CD4-positive, alpha-beta T cell treated with Interleukin-1 beta for 1 hour (primary cell): ENCODE measurements around the gene RALGPS1.

Experiments
- DNase-seq, 2 donors: peaks; one replicate each; pipeline ENCODE4 v3.0.0-alpha.2; 2020 to 2022

Gene RALGPS1

GRCh38 chr9:126907058-126907457 is 7.5 kb upstream of the RALGPS1 start:
- no peak for DNase-seq

DNA sequence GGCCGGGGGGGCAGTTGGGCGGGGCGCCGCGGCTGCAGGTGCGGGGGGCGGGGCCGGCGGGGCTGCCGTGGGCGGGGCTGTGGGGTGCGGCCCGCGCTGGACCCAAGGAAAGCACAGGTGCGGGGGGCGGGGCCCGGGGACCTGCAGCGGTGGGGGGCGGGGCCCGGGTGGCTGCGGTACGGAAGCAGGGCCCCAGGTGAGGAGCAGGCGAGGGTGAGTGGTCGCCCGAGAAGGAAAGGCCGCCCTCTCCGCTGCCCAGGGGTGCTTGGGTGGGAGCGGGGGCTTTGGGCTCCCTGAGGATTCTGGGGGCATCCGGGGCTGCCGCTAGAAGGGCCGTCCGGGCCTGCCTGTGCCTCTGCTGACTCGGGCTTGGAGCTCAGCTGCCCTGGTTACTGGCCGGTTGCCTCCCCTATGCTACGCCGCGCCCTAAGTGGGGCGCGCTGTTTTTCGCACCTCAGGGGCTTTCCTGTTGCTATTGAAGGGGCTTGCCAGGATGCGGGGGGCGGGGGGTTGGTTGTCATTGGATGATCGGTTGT is 767 bp downstream of the RALGPS1 start:
- peak; percentile 63 for DNase-seq

DNA sequence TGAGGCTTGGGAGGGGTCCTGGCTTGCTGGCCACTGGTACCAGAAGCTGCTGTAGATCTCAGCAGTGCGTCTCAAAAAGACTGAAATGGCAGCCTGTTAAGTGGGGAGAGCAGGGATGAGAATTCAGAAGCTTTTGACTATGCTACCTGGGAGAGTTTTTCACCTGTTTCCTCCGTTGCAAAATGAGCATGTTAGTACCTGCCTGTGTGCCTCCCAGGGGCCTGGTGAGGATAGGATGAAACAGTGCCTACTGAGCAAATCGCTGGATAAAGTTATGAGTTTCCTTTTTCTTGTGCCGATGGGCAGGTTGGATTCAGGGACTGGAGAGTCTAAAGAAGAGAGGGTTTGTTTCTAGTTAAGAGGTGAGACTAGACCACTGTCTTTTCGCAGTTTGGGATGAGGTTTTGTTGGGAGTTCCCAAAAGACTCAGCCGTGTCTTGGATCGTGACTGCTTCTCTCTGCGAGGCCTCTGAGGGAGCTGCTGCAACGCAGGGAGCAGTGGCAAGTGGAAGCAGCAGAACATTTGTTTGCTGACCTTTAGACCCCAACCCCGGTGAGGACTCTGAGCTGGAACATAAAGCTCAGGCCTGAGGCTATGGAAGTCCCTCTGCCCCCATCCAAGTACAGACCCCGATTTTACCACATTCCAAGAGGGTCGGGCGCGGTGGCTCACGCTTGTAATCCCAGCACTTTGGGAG is 1.4 kb downstream of the RALGPS1 start:
- DNase-seq = no peak

DNA sequence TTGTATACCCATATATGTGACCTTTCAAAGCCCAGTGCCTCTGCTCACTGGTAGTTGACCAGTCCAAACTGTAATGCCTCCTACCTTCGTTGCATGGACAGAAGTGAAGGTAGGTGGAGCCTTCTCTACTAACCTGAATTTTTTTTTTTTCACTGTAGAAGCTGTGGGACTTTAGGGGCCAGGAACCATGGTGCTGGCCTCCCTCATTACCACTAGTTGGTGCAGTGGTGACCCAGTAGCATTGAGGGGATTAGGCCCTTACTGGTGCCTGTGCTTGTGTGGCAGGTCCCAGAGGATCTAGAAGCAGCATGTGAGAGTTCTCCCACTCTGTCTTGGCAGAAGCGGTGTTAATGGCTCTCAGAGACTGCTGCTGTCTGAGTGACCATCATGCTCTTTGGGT is 2.3 kb downstream of the RALGPS1 start:
- no peak for DNase-seq

- DNase-seq = no peak
Measured at GRCh38 chr9:126919193-126919592, 4.6 kb downstream of the RALGPS1 start.

- DNase-seq = no peak
Measured at GRCh38 chr9:126925876-126926275, 11.3 kb downstream of the RALGPS1 start.

DNA sequence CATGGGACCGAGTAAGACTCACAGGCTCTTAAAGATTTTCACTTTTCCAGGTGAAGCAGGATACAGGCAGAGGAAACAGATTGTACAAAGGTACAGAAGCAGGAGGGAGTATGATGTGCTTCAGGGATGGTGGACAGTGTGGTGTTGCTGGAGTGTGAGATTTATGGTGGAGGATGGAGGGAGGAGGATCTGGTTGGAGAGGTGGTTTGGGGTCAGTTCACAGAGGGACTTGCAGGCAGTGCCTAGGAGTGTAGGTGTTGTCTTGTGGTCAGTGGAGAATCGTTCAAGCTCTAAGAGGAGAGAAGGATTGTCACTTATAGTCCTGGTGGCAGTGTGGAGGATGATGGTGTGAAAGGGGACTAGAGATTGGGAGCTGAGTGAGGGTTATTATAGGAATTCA is 11.8 kb downstream of the RALGPS1 start:
- DNase-seq = no peak

- DNase-seq = no peak
Measured at GRCh38 chr9:126927419-126927818, 12.8 kb downstream of the RALGPS1 start.

DNA sequence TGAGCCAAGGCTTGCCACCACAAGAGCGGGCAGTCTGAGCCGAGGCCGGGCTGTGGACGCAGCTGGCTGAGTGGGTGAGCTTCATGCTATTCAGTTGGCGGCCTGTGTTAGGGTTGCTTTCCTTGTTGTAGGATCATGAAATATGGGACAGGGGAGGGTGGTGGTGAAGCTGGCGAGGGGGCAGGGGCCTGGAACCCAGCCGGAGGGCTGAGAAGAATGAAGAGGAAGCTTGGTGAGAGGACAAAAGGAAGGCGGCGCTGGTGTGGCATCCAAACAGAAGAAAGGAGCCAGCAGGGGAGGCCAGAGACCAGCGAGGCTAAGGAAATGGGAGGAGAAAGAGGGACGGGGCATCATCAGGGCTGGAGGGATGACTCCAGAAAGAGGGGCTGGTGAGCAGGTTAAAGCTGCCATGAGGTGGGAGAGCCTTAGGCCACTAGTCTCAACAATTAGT is 18.3 kb downstream of the RALGPS1 start:
- no peak for DNase-seq

DNA sequence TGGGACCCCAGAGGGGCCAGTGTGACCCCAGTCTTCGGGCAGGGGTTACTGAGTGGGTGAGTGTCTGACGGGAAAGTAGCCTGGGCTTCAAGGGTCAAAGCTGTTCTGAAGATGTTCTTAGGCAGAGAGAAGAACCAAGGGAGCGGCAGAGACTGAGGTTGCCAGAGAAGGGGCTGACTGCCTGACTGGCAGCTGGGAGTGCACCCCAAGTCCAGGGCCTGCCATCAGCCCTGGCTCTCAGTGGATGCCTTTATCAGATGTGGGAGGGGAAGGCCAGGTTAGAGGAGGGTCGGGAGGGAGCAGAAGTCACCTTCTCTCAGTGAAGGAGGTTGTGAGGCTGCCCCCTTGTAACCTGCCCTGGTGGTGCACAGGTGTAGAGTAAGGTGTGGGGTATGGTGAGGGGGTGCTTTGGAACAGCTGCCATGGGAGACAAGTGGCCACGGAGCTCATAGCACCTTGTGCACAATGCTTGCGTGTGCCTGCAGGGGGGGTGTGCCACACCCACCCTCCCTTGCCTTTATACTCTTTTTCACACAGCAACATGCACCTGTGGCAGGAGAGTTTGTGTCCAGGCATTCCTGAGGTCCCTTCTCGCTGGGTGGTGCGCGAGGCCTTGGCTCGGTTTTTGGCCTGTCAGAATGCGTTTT is 18.9 kb downstream of the RALGPS1 start:
- no peak for DNase-seq

DNA sequence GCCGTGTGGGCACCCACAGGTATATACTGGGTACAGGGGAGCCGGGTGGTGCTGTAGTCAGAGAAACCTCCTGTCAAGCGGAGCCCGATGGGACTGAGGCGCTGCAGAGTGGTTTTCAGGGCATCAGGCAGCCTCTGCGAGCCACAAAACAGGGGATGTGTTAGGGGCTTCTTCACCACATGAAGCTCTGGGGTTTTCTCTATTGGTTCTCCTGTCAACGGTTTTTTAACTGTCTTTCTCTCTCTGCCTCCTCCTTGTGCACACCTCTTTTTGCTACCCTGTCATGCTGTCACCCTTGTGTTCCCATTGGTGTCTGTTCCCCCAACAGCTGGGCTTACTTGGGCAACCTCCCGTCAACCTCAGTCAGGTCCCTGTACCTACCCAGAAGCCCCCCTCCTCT is 19.9 kb downstream of the RALGPS1 start:
- DNase-seq = no peak

DNA sequence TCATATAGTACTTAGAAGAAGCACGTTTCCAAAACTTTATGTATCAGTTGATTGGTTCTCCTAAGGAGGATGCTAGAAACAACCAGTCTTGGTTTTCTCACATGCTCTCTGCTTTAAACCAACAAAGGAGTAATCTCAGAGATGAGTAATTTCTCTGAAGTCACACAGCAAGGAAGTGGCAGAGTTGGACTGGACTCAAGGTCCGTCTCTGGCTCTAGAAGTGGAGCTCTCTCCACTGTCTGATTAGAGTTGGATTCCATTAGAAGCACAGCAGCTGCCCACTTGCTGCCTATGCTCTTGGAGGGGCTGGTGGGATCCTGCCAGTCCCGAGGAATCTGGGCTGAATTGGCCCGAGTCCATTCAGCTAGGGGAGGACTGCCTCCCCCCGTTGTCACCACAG is 21.0 kb downstream of the RALGPS1 start:
- no peak for DNase-seq

- no peak for DNase-seq
Measured at GRCh38 chr9:126937444-126937843, 22.9 kb downstream of the RALGPS1 start.

- DNase-seq = no peak
Measured at GRCh38 chr9:126938327-126938726, 23.7 kb downstream of the RALGPS1 start.

DNA sequence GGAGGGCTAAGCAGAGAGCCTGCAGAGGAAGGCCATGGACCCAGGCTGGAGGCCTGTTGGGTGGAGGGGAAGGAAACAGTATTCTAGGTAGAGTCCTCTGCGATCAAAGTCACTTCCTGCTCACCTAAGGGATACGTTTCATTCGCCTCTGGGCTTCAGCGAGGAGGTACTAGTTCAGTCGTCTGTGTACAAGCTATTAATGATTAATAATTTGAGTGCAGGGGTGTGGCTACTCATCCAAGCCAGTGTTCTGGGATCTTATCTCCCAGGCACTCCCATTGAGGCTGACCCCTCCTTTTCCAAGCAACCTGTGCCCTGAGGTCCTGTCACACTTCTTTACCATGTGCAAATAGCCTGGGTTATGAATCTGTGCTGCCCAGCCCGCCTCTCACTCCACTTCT is 25.2 kb downstream of the RALGPS1 start:
- DNase-seq = no peak

GRCh38 chr9:126942399-126942798 is 27.8 kb downstream of the RALGPS1 start:
- no peak for DNase-seq

GRCh38 chr9:126945682-126946081 is 31.1 kb downstream of the RALGPS1 start:
- no peak for DNase-seq

- DNase-seq = no peak
Measured at GRCh38 chr9:126947529-126947928, 32.9 kb downstream of the RALGPS1 start.

- no peak for DNase-seq
Measured at GRCh38 chr9:126952205-126952977, 37.8 kb downstream of the RALGPS1 start.

DNA sequence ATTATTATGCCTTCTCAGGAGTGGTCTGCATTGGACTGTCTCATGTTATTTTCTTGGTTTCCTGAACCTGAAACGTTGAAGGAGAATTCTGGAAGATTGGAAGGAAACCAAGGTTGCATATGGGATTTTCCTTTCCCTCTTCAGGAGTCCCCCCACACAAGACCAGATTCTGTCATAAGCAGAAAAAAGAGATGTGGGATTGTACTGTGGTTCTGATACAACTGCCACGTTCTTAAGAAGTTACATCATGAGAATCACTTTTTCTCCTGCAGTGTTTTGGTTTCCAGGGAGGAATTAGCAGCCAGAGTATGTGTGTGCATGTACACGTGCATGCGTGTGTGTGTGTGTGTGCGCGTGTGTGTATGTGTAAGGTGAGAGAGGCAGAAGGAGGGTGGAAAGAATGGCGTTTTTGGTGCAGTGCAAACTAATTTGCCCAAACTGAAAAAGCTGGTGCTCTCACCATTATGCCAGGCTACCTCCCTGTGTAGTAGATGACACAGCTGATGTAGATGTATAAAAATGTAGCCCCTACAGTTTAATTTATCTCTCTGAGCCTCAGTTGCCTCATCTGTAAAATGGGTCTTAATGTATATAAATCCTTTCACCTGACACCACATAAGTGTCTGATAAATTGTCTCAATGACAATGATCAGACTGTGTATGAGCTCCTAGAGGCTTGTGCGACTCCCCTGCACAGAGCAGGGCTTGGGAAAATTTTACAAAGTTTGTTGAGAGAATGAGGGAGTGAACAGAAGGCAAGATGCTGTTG is 38.6 kb downstream of the RALGPS1 start:
- no peak for DNase-seq

DNA sequence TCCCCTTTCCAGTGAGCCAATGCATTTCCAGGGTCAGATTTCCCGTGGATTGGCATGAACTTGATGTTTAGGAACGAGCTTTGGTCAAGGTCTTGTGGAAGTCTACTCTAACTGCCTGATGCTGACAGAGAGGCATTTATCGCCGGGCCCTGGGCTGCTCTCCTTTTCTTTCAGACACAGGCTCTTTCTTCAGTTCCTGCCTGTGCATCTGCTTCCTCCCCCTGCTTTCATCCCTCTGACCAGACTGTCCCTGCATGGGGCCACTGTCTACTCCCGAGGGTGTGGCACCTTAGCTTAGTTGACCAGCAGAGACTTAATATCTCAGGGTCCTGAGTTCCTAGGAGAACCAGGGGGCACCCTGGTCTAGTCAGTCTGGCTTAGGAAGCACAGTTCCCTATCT is 41.2 kb downstream of the RALGPS1 start:
- no peak for DNase-seq

DNA sequence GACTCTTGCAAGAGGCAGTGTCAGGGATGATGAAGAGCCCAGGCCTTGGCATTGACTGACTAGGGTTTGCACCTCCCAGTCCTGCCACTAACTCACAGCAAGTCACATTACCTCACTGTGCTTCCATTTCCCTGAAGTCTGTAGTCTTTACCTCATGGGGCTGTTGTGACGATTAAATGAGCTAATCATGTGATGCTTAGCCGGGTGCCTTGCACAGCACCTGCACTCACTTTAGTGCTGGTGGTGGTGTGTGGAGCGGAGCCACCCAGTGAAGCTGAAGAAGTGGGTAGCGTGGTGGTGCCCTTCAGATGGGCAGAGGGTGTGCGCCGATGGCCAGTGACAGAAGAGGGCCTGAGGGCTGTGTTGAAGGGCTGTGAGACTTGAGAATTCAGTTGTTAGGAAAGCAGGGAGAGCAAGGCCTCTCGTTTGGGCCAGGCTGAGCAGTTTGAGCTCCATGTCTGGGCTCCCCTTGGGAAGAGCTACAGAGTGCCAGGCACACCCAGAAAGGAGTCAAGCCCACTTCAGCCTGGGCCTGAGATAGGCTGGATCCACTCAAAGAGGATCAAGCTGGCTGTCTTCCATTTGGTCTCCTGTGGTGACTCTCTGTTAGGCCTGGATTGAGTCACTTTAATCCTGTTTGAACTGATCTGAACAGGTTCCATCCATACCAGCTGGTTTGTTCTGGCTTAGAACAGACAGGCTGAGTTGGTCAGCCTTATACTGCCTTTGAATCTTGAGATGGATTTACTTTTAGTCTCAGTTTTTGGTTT is 42.5 kb downstream of the RALGPS1 start:
- no peak for DNase-seq
